H9 (cell line): ENCODE results near the gene SNX33. TPM values are rescaled to one million over a fixed set of nuclear protein-coding genes. Genes with fewer than 3 reads are reported as not detected.
"Not testable (repeated sequence)": the region's sequence is repeated elsewhere in the genome, so short reads cannot be mapped to it uniquely, and the experiment has no call there.

ENCODE experiments used
- DNase-seq: peaks from one replicate; pipeline ENCODE4 v3.0.0-alpha.2; 2017
- H2AFZ ChIP-seq: one replicate; pipeline ENCODE4 v1.6.1; 2013; ENCODE audit warnings: mild to moderate bottlenecking, low read length, control low read depth, moderate library complexity
- H2AK5ac ChIP-seq: 2 replicates; pipeline ENCODE4 v1.6.1; 2013; ENCODE audit warnings: low read length, control low read depth, mixed read lengths; ENCODE audit not compliant: insufficient read length
- H2BK120ac ChIP-seq: one replicate; pipeline ENCODE4 v1.6.1; 2013; ENCODE audit warnings: low read depth, mild to moderate bottlenecking, low read length, control low read depth, inconsistent platforms; ENCODE audit not compliant: poor library complexity, severe bottlenecking
- H2BK12ac ChIP-seq: 2 replicates; pipeline ENCODE4 v1.6.1; 2013; ENCODE audit warnings: low read length, control low read depth, mixed read lengths, low read depth; ENCODE audit not compliant: insufficient read length
- H2BK15ac ChIP-seq: 2 replicates; pipeline ENCODE4 v1.6.1; 2013; ENCODE audit warnings: low read depth, low read length, control low read depth
- H2BK20ac ChIP-seq: one replicate; pipeline ENCODE4 v1.6.1; 2013; ENCODE audit warnings: low read depth, mild to moderate bottlenecking, low read length, control low read depth, inconsistent platforms; ENCODE audit not compliant: poor library complexity, severe bottlenecking
- H2BK5ac ChIP-seq: 2 replicates; pipeline ENCODE4 v1.6.1; 2013; ENCODE audit warnings: low read length, control low read depth, mixed read lengths; ENCODE audit not compliant: insufficient read length
- H3K14ac ChIP-seq: 2 replicates; pipeline ENCODE4 v1.6.1; 2013; ENCODE audit warnings: low read length, control low read depth; ENCODE audit not compliant: insufficient read depth
- H3K18ac ChIP-seq: 2 replicates; pipeline ENCODE4 v1.6.1; 2013; ENCODE audit warnings: low read depth, mild to moderate bottlenecking, mixed read lengths, low read length, control low read depth; ENCODE audit not compliant: insufficient read length
- H3K23ac ChIP-seq: 2 replicates; pipeline ENCODE4 v1.6.1; 2013; ENCODE audit warnings: low read length, control low read depth, mixed read lengths, low read depth; ENCODE audit not compliant: insufficient read length
- H3K23me2 ChIP-seq: 2 replicates; pipeline ENCODE4 v1.6.1; 2013; ENCODE audit warnings: low read depth, mild to moderate bottlenecking, mixed read lengths, low read length, control low read depth; ENCODE audit not compliant: insufficient read length, poor library complexity, severe bottlenecking
- H3K27ac ChIP-seq: 2 replicates; pipeline ENCODE4 v1.5.1; 2013; ENCODE audit warnings: low read length, control low read depth, mixed read lengths, low read depth; ENCODE audit not compliant: insufficient read length
- H3K27me3 ChIP-seq: 2 replicates; pipeline ENCODE4 v1.6.1; 2013; ENCODE audit warnings: low read length, control low read depth, inconsistent platforms; ENCODE audit not compliant: insufficient read depth
- H3K4ac ChIP-seq: 2 replicates; pipeline ENCODE4 v1.6.1; 2013; ENCODE audit warnings: low read depth, mild to moderate bottlenecking, control low read depth, inconsistent platforms, low read length, moderate library complexity
- H3K4me1 ChIP-seq: 2 replicates; pipeline ENCODE4 v1.6.1; 2013; ENCODE audit warnings: low read length, control low read depth, inconsistent platforms; ENCODE audit not compliant: insufficient read depth
- H3K4me2 ChIP-seq: 2 replicates; pipeline ENCODE4 v1.6.1; 2013; ENCODE audit warnings: low read length, control low read depth, mixed read lengths; ENCODE audit not compliant: insufficient read length, insufficient read depth
- H3K56ac ChIP-seq: 2 replicates; pipeline ENCODE4 v1.6.1; 2013; ENCODE audit warnings: low read depth, mild to moderate bottlenecking, mixed read lengths, low read length, control low read depth; ENCODE audit not compliant: insufficient read length
- H3K79me1 ChIP-seq: 2 replicates; pipeline ENCODE4 v1.6.1; 2013; ENCODE audit warnings: low read depth, mild to moderate bottlenecking, moderate library complexity, low read length, control low read depth, inconsistent platforms; ENCODE audit not compliant: insufficient read depth, poor library complexity, severe bottlenecking
- H3K79me2 ChIP-seq: 2 replicates; pipeline ENCODE4 v1.6.1; 2013; ENCODE audit warnings: low read length, control low read depth, inconsistent platforms; ENCODE audit not compliant: insufficient read depth
- H3K9ac ChIP-seq: 2 replicates; pipeline ENCODE4 v1.6.1; 2013; ENCODE audit warnings: low read length, control low read depth, mixed read lengths; ENCODE audit not compliant: insufficient read length; ENCODE audit errors: extremely low read depth
- H3K9me3 ChIP-seq: one replicate; pipeline ENCODE4 v1.6.1; 2013; ENCODE audit warnings: low read depth, low read length, inconsistent platforms; ENCODE audit not compliant: control insufficient read depth
- H3T11ph ChIP-seq: one replicate; pipeline ENCODE4 v1.6.1; 2013; ENCODE audit warnings: mild to moderate bottlenecking, low read length, control low read depth, inconsistent platforms
- H4K20me1 ChIP-seq: one replicate; pipeline ENCODE4 v1.6.1; 2013; ENCODE audit not compliant: control insufficient read depth, insufficient read length, insufficient read depth
- H4K5ac ChIP-seq: 2 replicates; pipeline ENCODE4 v1.6.1; 2013; ENCODE audit warnings: low read depth, mild to moderate bottlenecking, mixed read lengths, low read length, control low read depth; ENCODE audit not compliant: insufficient read length
- H4K8ac ChIP-seq: replicated peaks from 2 replicates; pipeline ENCODE4 v1.6.1; 2013; ENCODE audit warnings: low read length, control low read depth, mixed read lengths, low read depth; ENCODE audit not compliant: insufficient read length
- H4K91ac ChIP-seq: 2 replicates; pipeline ENCODE4 v1.6.1; 2013; ENCODE audit warnings: low read depth, mild to moderate bottlenecking, moderate library complexity, mixed read lengths, low read length, control low read depth; ENCODE audit not compliant: insufficient read length
- H3K27ac Mint-ChIP-seq, 3 experiments: 2 replicates in 2 of 3; 3 replicates in 1 of 3; pipeline ENCODE4 v1.8.0; 2020 to 2021; ENCODE audit warnings: mixed read lengths in 3 of 3, mild to moderate bottlenecking in 1 of 3, moderate library complexity in 1 of 3
- H3K27me3 Mint-ChIP-seq: 2 replicates; pipeline ENCODE4 v1.8.0; 2021; ENCODE audit warnings: low read depth, mild to moderate bottlenecking, moderate library complexity, mixed read lengths
- H3K36me3 Mint-ChIP-seq, 3 experiments: 2 replicates in 2 of 3; 3 replicates in 1 of 3; pipeline ENCODE4 v1.8.0; 2020 to 2021; ENCODE audit warnings: low read depth in 3 of 3, mixed read lengths in 3 of 3; ENCODE audit not compliant: insufficient read depth in 1 of 3
- H3K4me1 Mint-ChIP-seq, 2 experiments: 2 replicates each; pipeline ENCODE4 v1.8.0; 2020; ENCODE audit warnings: mixed read lengths in 2 of 2
- H3K4me3 Mint-ChIP-seq, 2 experiments: 2 replicates in 1 of 2; 3 replicates in 1 of 2; pipeline ENCODE4 v1.8.0; 2020 to 2021; ENCODE audit warnings: mild to moderate bottlenecking in 2 of 2, mixed read lengths in 2 of 2, moderate library complexity in 1 of 2
- H3K9me3 Mint-ChIP-seq, 2 experiments: 2 replicates in 1 of 2; 3 replicates in 1 of 2; pipeline ENCODE4 v1.8.0; 2020; ENCODE audit warnings: mild to moderate bottlenecking in 2 of 2, mixed read lengths in 2 of 2, moderate library complexity in 1 of 2
- WGBS: extraction: QIAGEN DNeasy Blood & Tissue Kit; methylation state at CpG from one replicate; pipeline ENCODE4 v1.1.7; 2013; ENCODE audit warnings: missing lambda C conversion rate, low lambda C conversion rate, mixed read lengths; ENCODE audit not compliant: insufficient read length; ENCODE audit errors: extremely low coverage; 5-methylcytosine and 5-hydroxymethylcytosine counted together
- total RNA-seq: library from RNA; stranded (reverse); gene quantifications from 2 replicates; pipeline ENCODE4 v1.2.1, GENCODE V29; 2021

Gene SNX33
- total RNA-seq, 1 experiment from 2014 or later = 17.7 TPM

- H4K5ac ChIP-seq, H3K56ac ChIP-seq, H2AK5ac ChIP-seq, H2AFZ ChIP-seq, H2BK120ac ChIP-seq, H4K20me1 ChIP-seq, H3K9ac ChIP-seq, H3K4ac ChIP-seq, H4K91ac ChIP-seq, H3K27ac Mint-ChIP-seq, H2BK20ac ChIP-seq, H3K27ac ChIP-seq, H3K79me1 ChIP-seq, H3K4me1 ChIP-seq, H2BK12ac ChIP-seq, H3K4me3 Mint-ChIP-seq, H4K8ac ChIP-seq, H3K9me3 Mint-ChIP-seq, H3K4me2 ChIP-seq, H2BK5ac ChIP-seq, H3K79me2 ChIP-seq, H3K23me2 ChIP-seq, H3K36me3 Mint-ChIP-seq, H3T11ph ChIP-seq, H3K23ac ChIP-seq, H3K27me3 ChIP-seq, H3K18ac ChIP-seq, H2BK15ac ChIP-seq, H3K14ac ChIP-seq, DNase-seq, H3K9me3 ChIP-seq: not testable (repeated sequence)
- Mint-ChIP-seq H3K4me1 (peaks cover 12 to 27% of the 10 kb centered on the region in 2 experiments), H3K27me3 (peaks cover 23% of the 10 kb centered on the region)
- no CpG with 5 or more reads among the region's 5 CpGs for WGBS
Observed at GRCh38 chr15:75710874-75711273, 63.2 kb downstream of the SNX33 start.

DNA sequence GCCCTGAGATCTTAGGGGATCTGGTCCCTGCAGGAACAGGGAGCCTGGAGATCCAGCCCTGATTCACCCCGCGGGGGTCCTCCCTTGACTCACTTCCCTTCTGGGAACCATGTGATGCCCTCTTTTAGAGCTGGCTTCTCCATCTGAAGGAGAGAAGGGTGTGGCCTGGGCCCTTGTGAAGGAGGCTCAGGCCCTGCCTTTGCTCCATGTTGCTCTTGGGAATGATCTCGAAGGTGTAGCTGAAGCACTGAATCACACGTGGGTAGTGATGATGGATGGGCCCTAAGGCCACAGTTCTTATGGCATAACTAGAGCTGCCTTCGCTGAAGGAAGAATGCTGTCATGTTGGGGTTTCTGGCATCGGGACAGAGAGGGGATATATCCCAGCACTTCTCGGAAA is 63.8 kb downstream of the SNX33 start:
- H3K56ac ChIP-seq, H2BK120ac ChIP-seq, H3K14ac ChIP-seq, H3K9ac ChIP-seq, H3K9me3 Mint-ChIP-seq, H2BK15ac ChIP-seq, H3K23ac ChIP-seq, H4K5ac ChIP-seq, H3K36me3 Mint-ChIP-seq, H2AK5ac ChIP-seq, H3K27ac ChIP-seq, H2BK20ac ChIP-seq, H3K27me3 ChIP-seq, H4K91ac ChIP-seq, H3T11ph ChIP-seq, H2AFZ ChIP-seq, H3K79me1 ChIP-seq, H3K79me2 ChIP-seq, H4K20me1 ChIP-seq, H2BK5ac ChIP-seq, H4K8ac ChIP-seq, H3K23me2 ChIP-seq, H3K9me3 ChIP-seq, H2BK12ac ChIP-seq, H3K4me2 ChIP-seq, DNase-seq, H3K4me1 ChIP-seq, H3K18ac ChIP-seq, H3K4ac ChIP-seq: not testable (repeated sequence)
- H3K4me1 Mint-ChIP-seq = peaks cover 12 to 23% of the 10 kb centered on the region in 2 experiments
- peak overlapping the region in 1 of 3 experiments; percentile 57; a peak in 2 of 7 replicates for H3K27ac Mint-ChIP-seq
- H3K4me3 Mint-ChIP-seq = peak overlapping the region in 1 of 2 experiments; percentile 60; a peak in 3 of 5 replicates
- WGBS = no CpG with 5 or more reads among the region's 7 CpGs
- H3K27me3 Mint-ChIP-seq = peaks cover 23% of the 10 kb centered on the region
